HG03439 (cell line): Measurements from ENCODE around the gene CAMK2A.

Experiments
- ATAC-seq: cut with Tn5 transposase; IDR thresholded peaks from one replicate; pipeline ENCODE4 v1.9.1; 2021; ENCODE audit warnings: mild to moderate bottlenecking, moderate library complexity; ENCODE audit not compliant: unreplicated experiment

Gene CAMK2A

DNA sequence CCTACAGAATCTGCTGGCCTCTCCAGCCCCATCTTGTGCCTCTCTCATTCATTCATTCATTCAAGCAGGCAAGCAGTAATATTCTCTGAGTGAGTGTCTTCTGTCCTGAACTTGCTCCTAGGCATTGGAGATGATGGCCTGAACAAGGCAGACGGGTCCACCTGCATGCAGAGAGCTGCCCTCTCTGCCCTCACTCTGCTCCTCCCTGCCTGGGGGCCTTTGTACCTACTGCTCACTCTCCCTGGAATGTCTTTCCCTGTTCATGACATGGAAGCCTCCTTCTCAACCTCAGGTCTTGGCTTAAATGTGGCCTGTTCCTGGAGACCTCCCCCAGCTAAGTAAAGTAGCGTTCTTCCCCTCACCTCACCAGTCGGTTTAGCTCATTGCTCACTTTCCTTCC, 116.4 kb downstream of the CAMK2A start:
- no peak for ATAC-seq

DNA sequence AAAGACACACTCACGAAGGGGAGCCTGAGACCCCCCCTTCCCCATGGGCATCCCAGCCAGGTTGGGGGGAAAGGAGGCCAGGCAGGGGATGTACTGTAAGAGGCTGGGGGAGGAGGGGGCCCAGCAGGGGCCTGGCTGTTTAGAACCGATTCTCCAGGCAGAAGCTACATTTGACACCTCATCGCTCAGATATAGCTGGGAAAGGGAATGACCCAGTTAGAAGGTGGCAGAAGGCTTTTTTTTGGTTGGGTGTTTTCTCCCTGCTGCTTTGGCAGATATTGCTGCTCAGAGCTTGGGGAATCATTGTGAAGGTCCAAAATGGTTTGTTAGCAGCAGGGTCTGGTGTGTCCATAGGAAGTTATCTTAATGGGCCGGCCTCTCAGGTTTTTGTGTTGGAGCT, 117.0 kb downstream of the CAMK2A start:
- ATAC-seq = no peak

DNA sequence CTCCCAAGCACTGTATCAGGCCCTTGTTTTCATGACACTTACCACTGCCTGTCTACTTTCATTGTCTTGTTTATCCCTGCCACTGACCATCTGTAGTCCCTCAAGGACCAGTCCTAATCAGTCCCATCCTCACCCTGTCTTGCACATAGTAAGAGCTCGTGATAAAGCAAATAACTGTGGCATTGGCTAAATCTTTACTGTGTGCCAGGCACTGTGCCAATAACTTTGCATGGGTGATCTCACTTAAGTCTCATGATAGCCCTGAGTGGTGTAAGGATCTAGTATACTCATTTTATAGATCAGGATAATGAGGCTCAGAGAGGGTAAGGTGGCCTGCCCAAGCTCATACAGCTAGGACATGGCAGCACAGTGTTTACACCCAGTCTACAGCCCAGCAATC, 117.4 kb downstream of the CAMK2A start:
- ATAC-seq = no peak
